Erythroblast (primary cell): ENCODE results near the gene NRXN3.

ENCODE experiments used
- GATA1 ChIP-seq: IDR thresholded peaks from 2 replicates; pipeline ENCODE4 v1.6.1; 2011; ENCODE audit warnings: low read depth, mild to moderate bottlenecking, control low read depth, low read length, moderate library complexity
- POLR2A ChIP-seq: IDR thresholded peaks from 2 replicates; pipeline ENCODE4 v1.6.1; 2011; ENCODE audit warnings: mild to moderate bottlenecking, low read length

DNA sequence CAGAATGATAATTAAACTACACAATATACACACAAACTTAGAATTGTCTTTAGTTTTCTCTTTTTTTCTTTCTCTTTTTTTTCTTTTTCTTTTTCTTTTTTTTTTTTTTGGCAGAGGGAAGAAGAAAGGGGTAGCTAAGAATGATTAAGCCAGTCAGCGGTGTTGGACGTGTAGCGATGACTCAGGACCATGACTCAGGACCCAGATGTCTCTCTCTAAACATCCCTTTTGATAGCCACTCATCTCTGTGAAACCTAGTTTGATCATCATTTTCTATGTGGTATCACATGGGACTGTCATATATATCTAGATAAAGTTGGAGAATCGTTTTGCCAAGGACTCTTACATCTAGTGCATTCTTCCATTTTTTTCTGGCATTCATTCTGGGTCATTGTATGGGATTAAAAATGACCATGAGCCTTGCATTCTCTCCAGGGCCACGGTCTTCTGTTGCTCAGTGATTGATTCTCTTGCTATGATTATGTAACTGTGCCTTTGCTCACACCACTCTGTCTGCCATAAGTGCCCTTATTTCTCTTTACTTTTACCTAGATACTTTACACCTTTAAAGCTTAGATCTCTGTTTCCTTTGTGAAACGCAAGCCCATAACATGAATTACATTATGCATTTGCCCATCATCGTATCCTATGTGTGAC, 26.6 kb upstream of the NRXN3 start:
- TF ChIP-seq POLR2A (no peak), GATA1 (no peak)
